ENCODE measurements around the gene AJUBA.

- TF ChIP-seq CTCF (conservative IDR thresholded peaks at IDR 0.05 in 1 of 2, IDR thresholded peaks at IDR 0.05 in 1 of 2; ENCODE audit: extremely low read depth in 1 of 2, insufficient read depth in 1 of 2, low read depth in 1 of 2, low read length in 2 of 2) (no peak), EZH2 (IDR thresholded peaks at IDR 0.05; ENCODE audit: borderline replicate concordance, low read length) (no peak)
Measured at GRCh38 chr14:23009939-23010726, 27.8 kb upstream of the AJUBA start, which contains the start of gene C14orf93.
